NCI-H1417 (cell line): Measurements from ENCODE around the gene SSH3.

Source experiments
- DNase-seq, 3 experiments: peaks; one replicate each; lab custom pipeline; 2025; lab: John Stamatoyannopoulos, UW

SSH3 gene

DNA sequence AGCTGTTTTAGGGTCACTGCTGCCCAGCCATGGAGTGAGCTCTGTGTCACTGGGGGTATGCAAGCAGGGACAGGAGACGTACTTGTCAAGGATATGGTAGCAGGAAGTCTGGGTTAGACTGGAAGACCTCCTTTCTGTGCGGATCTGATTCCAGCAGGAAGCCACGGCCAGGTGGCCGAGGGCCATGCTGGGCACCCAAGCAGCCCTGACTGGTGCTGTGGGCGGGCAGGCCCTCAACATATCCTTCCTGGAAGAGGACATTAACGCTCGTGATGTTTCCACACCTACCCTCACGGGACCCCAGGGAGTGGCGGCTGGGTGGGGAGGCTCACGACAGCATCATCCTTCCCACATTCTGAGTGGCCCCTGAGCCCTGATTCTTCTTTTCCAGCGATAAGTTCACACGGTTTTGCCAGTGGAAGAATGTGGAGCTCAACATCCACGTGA is 23.0 kb upstream of the SSH3 start:
- DNase-seq: no peak

DNA sequence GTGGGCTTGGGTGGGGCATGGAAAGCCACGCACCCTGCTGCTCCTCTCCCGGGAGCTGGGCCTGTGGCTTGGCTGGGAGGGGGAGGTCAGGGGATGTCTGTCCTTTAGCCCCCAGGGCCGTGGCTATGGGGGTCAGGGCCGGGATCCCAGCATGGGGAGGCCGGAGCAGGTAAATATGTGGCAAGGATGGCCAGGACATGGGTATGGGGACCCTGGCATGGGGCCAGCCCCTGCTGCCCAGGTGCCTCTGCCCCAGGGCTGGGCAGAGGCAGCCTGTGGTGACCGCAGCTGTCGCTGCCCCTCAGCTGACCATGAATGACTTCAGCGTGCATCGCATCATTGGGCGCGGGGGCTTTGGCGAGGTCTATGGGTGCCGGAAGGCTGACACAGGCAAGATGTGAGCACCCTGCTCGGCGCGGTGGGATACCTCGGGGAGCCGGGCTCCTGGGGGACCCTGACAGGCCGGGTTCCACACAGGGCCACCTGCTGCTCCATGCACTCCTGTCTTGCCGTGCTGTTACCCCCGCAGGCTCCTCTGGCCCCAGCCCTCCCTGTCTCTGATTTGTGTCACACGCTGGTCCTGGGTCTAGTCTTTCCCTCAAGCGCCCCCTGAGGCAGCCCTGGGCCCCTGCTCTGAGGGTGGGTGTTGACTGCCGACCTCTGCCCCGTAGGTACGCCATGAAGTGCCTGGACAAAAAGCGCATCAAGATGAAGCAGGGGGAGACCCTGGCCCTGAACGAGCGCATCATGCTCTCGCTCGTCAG is 22.4 kb upstream of the SSH3 start:
- no peak for DNase-seq

DNA sequence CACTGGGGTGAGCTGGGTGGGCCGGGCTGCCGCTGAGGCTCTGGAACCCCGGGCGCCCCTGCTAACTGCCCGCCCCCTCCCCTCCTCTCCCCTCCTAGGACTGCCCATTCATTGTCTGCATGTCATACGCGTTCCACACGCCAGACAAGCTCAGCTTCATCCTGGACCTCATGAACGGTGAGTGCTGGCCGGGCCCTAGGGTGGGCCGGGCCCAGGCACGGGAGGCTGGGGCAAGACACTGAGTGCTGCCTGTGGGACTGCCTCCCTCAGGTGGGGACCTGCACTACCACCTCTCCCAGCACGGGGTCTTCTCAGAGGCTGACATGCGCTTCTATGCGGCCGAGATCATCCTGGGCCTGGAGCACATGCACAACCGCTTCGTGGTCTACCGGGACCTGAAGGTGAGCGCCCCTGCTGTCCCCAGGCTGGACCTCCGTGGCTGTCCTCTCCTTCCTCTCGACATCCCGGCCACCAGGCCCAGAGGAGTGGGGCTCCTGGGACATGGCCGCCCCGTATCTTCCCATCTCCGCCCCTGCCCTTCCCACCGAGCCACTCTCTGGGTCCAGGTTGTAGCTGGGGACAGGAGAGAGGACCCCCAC is 21.7 kb upstream of the SSH3 start:
- no peak for DNase-seq

DNA sequence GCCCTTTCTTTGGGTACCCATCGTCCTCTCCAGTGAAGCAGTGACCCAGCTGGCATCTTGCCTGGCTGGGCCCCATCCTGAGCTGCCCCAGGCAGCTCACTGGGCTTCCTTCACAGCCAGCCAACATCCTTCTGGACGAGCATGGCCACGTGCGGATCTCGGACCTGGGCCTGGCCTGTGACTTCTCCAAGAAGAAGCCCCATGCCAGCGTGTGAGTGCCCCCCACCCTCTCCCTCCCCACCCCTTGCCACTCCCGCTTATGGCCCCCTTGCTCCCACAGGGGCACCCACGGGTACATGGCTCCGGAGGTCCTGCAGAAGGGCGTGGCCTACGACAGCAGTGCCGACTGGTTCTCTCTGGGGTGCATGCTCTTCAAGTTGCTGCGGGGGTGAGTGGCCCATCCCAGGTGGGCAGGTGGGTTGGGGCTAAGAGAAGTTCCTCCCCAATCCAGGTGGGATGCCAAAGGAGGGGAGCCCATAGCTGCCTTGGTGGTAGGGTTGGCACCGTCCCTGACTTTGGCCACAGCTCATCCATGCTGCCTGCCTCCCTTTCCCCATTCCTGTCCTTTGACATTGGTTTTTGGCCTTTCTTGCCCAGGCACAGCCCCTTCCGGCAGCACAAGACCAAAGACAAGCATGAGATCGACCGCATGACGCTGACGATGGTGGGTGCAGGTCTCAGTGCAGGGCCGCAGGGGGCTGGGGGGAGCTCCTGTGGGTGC is 21.0 kb upstream of the SSH3 start:
- DNase-seq: no peak

DNA sequence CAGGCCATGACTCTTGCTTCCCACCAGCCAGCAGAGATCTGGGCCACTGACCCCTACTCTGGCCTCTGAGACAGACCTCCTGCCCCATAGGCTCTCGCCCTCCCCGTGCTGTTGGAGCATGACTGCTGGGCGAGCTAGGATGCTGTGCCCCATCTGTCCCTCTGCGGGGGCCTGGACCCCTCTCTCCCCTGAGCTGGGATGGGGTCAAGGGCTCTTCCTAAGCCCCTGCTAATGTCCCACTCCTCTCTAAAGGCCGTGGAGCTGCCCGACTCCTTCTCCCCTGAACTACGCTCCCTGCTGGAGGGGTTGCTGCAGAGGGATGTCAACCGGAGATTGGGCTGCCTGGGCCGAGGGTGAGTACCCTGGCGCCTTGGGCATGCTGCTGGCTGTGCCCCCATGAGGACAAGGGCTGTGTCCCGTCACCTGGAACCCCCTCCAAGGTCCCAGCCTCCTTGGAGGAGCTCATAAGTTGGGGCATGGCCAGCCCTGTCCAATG is 20.4 kb upstream of the SSH3 start:
- no peak for DNase-seq

DNA sequence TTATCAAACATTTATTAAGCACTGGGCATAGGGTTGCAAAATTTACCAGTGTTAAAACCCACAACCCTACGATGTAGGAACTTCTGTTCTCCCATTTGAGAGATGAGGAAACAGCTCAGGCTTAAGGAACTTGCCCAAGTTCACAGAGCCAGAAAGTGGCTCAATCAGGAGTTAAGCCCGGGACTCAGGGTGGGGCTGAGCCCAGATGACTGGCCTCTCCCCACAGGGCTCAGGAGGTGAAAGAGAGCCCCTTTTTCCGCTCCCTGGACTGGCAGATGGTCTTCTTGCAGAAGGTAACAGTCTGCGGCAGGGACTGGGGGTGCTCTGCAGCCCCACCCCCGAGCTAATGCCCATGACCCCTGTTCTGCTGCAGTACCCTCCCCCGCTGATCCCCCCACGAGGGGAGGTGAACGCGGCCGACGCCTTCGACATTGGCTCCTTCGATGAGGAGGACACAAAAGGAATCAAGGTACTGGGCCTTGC is 19.8 kb upstream of the SSH3 start:
- no peak for DNase-seq

DNA sequence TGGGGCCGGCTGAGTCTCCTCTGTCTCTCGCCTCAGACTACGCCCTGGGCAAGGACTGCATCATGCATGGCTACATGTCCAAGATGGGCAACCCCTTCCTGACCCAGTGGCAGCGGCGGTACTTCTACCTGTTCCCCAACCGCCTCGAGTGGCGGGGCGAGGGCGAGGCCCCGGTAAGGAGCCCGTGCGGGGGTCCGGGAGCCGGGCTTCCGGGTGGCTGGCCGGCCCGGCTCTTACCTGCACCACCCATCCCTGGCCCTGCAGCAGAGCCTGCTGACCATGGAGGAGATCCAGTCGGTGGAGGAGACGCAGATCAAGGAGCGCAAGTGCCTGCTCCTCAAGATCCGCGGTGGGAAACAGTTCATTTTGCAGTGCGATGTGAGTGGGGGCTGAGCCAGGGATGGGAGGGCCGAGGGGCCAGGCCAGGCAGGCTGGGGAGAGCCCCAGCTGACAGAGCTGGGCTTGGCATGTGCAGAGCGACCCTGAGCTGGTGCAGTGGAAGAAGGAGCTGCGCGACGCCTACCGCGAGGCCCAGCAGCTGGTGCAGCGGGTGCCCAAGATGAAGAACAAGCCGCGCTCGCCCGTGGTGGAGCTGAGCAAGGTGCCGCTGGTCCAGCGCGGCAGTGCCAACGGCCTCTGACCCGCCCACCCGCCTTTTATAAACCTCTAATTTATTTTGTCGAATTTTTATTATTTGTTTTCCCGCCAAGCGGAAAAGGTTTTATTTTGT is 18.4 kb upstream of the SSH3 start:
- DNase-seq: no peak

DNA sequence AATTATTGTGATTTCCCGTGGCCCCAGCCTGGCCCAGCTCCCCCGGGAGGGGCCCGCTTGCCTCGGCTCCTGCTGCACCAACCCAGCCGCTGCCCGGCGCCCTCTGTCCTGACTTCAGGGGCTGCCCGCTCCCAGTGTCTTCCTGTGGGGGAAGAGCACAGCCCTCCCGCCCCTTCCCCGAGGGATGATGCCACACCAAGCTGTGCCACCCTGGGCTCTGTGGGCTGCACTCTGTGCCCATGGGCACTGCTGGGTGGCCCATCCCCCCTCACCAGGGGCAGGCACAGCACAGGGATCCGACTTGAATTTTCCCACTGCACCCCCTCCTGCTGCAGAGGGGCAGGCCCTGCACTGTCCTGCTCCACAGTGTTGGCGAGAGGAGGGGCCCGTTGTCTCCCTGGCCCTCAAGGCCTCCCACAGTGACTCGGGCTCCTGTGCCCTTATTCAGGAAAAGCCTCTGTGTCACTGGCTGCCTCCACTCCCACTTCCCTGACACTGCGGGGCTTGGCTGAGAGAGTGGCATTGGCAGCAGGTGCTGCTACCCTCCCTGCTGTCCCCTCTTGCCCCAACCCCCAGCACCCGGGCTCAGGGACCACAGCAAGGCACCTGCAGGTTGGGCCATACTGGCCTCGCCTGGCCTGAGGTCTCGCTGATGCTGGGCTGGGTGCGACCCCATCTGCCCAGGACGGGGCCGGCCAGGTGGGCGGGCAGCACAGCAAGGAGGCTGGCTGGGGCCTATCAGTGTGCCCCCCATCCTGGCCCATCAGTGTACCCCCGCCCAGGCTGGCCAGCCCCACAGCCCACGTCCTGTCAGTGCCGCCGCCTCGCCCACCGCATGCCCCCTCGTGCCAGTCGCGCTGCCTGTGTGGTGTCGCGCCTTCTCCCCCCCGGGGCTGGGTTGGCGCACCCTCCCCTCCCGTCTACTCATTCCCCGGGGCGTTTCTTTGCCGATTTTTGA is 17.5 kb upstream of the SSH3 start:
- DNase-seq: no peak

DNA sequence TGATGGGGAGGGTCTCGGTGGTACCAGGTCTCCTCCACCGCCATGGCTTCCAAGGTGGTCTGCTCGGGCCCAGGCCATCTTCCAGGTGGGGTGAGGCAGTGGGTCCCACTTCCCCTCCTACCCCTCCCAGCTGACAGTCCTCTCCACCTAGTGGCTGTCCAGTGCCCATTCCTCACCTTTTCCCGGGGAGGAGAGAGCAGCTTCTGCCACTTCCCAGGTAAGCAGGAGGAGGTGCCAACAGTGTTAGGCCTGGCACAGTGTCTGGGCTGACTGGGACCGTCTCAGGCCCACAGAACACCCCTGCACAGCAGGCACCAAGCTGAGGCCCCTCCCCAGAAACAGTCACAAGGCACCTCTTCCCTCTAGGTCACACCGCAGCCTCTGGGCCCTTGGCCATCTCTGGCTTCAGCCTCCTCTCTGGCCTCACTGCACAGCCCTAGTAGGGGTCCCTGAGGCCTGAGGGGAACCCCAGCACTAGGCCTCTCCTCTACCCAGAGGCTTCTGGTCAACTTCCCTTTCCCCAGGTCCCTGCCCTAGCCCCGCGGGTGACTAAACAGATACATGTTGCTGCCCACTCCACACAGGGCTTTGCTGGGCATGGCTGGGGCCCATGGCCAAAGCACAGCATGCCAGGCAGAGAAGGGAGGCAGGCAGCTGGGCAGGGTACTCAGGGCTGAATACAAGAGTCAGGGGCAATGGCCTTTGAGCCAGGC is 16.6 kb upstream of the SSH3 start:
- DNase-seq: no peak

DNA sequence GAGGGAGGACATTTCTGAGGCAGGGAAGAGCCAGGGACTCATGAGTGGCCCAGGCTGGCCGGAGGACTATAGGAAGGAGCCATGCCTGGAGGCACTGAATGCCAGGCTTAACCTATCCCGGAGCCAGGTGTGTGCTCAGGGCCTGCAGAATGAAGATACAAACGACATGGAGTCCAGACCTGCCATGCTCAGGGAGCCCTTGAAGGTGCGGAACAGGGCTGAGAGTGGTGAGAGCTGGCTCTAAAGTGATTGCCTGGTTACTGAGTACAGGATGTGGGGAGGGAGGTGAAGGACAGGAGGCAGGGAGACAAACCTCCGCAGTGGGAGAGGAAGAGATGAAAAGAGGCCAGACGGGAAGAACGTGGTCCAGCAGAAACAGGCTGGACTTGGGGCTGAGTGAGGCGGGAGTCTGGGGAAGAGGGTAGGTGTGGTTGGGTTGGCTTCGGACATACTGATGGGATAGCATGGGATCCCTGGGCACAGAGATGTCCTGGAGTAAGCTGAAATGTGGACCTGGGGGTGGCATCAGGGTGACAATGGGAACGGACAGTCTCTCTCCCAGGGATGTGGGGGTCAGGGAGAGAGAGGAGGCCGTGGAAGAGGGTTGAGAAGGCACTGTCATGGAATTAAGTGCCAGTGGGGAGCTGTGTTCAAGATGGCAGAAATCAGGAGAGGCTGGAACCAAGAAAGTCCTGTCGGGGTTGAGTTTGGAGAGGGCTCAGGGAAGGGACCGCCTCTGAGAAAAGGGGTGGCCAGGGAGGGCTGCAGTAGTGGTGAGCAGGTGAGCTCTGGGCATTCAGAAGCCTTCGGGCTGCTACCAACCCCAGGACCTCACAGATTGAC is 15.8 kb upstream of the SSH3 start:
- no peak for DNase-seq

DNA sequence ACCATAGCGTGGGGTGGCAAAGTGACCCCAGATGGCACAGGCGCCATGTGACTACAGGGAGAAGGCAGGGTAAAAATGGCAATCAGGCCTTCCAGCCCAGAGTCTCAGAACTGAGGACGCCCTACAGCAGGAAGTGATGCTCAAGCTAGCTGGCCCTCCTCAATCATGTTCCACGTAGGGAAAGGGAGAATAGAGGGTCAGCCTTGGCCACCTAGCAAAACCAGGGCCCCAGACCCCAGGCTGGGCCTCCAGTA is 15.2 kb upstream of the SSH3 start:
- no peak for DNase-seq

DNA sequence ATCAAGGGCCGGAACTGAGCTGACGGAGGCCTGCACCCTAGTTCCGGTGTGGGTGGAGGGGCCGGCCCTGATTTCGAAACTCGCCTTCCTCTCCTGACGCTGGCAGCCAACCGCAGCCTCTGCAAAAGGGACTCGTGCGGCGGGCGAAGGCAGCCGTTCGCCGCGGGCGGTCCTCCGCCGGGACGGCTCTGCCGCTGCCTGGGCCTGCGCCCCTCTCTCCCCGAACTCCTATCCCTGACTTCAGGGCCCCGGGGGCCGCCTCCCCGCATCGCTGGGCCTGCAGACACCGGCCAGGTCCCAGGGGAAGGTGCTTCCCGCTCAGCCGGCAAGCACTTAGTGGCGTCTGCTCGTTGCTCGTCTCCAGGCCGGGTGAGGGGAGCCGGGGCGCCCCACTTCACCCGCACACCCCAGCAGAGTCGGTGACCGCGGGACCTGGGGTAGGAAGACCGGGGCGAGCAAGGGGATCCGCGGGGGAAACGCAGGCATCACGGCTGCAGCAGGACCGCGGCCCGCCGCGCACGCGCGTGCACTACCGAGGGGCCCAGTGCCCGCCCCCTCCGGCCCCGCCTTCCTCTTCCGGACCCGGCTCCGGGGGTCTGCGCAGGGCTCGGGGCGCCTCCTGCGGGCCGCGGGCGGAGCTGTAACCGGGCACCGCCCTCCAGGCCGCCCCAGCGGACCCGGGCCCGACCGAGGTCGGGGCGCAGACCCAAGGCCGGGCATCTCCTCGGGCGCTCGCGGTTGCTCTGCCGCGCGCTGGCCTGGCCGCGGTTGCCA is 14.7 kb upstream of the SSH3 start:
- peak; percentile 86 to 94 (median 92) for DNase-seq

DNA sequence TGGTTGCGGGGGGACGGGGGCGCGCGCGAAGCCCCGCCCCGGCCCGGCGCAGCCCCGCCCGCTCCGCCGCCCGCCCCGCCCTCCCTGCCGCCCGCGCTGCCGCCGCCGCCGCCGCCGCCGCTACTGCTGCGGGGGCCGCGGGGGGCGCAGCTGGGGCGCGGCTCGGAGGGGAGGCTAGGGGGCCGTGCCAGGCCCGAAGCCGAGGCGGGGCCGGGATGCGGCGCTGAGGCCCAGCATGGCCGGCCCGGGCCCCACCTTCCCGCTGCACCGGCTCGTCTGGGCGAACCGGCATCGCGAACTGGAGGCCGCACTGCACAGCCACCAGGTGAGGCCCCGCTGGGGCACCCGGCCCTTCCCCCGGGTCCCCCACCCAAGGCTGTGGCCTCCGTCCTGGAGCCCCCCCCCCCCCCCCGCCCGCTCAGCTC is 14.1 kb upstream of the SSH3 start, which contains the start of gene ANKRD13D:
ANKRD13D (plus strand) TSS at position 78 of the 425 bp plus-strand sequence; CDS start at position 236, 158 bp downstream.
- DNase-seq: peak in 2 of 3 experiments; percentile 76 to 86

DNA sequence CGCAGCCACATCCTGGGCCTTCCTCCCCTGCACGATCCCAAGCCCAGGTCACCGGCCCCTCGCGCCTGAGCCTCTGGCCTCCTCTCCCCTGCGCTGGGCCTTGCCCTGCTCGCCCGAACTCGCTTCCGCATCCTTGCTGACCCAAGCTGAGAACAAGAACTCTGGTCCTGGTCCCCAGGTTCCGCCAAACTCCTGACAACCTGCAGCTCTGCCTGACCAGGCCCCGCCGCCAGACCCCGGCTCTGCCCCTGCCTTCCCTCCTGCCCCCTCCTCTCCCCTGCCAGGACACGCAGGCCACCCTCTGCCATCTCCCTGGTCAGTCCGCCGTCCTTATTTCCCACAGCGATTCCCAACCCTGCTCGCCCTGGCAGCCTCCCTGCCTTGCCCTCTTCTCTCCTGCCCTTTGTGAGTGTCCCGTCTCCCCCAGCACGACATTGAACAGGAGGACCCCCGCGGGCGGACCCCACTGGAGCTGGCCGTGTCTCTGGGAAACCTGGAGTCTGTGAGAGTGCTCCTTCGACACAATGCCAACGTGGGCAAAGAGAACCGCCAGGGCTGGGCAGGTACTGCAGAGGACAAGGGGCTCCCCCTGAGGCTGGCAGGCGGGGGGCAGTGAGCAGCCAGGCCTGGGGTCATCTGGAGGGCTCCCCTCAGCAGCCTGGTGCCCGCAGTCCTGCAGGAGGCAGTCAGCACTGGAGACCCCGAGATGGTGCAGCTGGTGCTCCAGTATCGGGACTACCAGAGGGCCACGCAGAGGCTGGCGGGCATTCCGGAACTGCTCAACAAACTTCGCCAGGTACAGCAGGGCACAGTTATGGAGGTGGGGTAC is 13.5 kb upstream of the SSH3 start:
- DNase-seq: no peak

DNA sequence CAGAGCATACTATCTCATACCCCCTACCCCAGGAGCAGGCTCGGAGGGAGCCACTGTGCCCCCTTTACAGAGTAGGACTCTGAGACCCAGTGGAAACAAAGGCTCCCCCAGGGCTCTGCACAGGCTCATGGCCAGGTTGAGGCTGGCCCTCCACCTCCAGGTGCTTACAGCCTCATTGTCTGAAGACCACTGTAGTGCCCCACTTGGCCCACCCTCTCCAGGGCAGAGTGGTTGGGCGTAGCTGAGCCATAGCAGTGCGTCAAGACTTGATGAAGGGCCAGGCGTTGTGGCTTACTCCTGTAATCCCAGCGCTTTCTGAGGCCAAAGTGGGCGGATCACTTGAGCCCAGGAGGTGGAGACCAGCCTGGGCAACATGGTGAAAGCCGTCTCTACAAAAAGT is 12.5 kb upstream of the SSH3 start:
- DNase-seq: no peak

DNA sequence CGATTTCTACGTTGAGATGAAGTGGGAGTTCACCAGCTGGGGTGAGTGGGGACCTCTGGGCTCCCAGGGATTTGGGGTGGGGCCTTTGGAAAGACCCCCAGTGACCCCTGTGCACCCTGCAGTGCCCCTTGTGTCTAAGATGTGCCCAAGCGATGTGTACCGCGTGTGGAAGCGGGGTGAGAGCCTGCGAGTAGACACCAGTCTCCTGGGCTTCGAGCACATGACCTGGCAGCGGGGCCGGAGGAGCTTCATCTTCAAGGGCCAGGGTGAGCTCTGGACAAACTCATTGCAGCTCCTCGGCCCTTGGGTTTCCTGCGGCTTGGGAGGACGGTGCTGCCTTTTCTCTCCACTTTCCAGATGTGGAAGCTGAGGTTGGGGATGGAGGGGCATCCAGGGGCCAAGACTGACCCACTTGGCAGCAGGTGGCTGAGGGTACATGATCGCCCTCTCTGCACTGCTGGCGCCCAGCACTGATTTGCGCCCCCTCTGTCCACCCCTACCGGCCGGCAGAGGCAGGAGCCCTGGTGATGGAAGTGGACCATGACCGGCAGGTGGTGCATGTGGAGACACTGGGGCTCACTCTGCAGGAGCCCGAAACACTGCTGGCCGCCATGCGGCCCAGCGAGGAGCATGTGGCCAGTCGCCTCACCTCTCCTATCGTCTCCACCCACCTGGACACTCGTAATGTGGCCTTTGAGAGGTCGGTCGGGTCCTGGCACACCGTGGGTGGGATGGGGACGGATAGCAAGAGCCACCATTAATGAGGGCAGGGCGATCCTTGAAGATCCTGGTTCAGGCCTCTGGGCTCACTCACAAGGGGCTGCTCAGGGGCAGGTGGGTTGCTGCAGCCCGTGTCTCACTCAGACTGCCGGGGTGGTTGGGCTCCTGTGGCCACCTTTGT is 11.6 kb upstream of the SSH3 start:
- no peak for DNase-seq

DNA sequence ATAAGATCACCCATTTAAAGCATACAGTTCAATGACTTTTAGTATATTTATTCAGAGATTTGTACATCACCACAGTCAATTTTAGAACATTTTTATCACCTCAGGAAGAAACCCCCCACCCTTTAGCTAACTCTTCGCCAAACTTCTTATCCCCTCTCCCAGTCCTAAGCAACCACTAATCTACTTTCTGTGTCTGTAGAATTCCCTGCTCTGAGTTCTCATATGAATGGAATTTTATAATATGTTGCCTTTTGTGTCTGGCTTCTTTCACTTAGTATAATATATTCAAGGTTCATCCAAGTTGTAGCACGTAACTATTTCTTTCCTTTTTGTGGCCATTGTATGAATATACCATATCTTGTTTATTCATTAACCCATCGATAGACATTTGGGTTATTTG is 10.7 kb upstream of the SSH3 start:
- DNase-seq: no peak
